T-cell (primary cell): ENCODE data around the gene OR2F2. TPM values are rescaled to one million over a fixed set of nuclear protein-coding genes. Genes with fewer than 3 reads are reported as not detected.

Source experiments
- ATAC-seq, 4 experiments: fragments of 200-7000 bp in 3 of 4; fragments of 150-1000 bp in 1 of 4; cut with Tn5 transposase; replicated peaks in 1 of 4; 1 replicate in 3 of 4; 2 replicates in 1 of 4; pipeline ENCODE4 v1.10.0; 2021; ENCODE audit warnings: moderate library complexity in 3 of 4, mild to moderate bottlenecking in 2 of 4, moderate number of reproducible peaks in 1 of 4
- CTCF ChIA-PET, 2 donors: fragments of 300-600 bp; sonication (Branson Sonifier 250); formaldehyde crosslinking; loops; one replicate each; lab custom pipeline; 2022; ENCODE audit warnings: antibody characterized with exemption in 2 of 2; lab: Charles Lee
- POLR2A ChIA-PET, 2 donors: fragments of 300-600 bp; sonication (Branson Sonifier 250); formaldehyde crosslinking; loops; one replicate each; lab custom pipeline; 2022; ENCODE audit warnings: antibody characterized with exemption in 2 of 2; lab: Charles Lee
- DNase-seq, 35 experiments: peaks; one replicate each; pipeline versions ENCODE4 v3.0.0 to v3.0.0-alpha.2; 2013 to 2023
- H3K27ac ChIP-seq: one replicate; pipeline ENCODE4 v1.5.1; 2013; ENCODE audit warnings: low read length
- H3K27me3 ChIP-seq, 2 experiments: replicated peaks in 1 of 2; 1 replicate in 1 of 2; 2 replicates in 1 of 2; pipeline versions ENCODE4 v1.6.1 to v1.7.0; 2013; ENCODE audit warnings: low read length in 1 of 2, mixed read lengths in 1 of 2; ENCODE audit not compliant: control insufficient read depth in 2 of 2, insufficient read depth in 2 of 2; ENCODE audit errors: extremely low read depth in 1 of 2
- H3K36me3 ChIP-seq, 2 donors: 1 replicate in 1 of 2; 2 replicates in 1 of 2; pipeline versions ENCODE4 v1.6.1 to v1.7.0; 2013; ENCODE audit warnings: low read length in 1 of 2; ENCODE audit not compliant: control insufficient read depth in 2 of 2, insufficient read depth in 1 of 2; ENCODE audit errors: extremely low read depth in 1 of 2
- H3K4me1 ChIP-seq, 2 experiments: 1 replicate in 1 of 2; 2 replicates in 1 of 2; pipeline versions ENCODE4 v1.6.1 to v1.7.0; 2013; ENCODE audit warnings: low read length in 2 of 2, mixed read lengths in 1 of 2; ENCODE audit not compliant: insufficient read depth in 2 of 2, control insufficient read depth in 1 of 2; ENCODE audit errors: extremely low read depth in 1 of 2
- H3K4me3 ChIP-seq, 2 donors: 1 replicate in 1 of 2; 2 replicates in 1 of 2; pipeline versions ENCODE4 v1.5.1 to v1.7.0; 2013; ENCODE audit warnings: mild to moderate bottlenecking in 2 of 2, low read length in 1 of 2, moderate library complexity in 1 of 2; ENCODE audit not compliant: control insufficient read depth in 1 of 2; ENCODE audit errors: extremely low read depth in 1 of 2
- H3K9me3 ChIP-seq: 2 replicates; pipeline ENCODE4 v1.7.0; 2013
- H3K27ac Mint-ChIP-seq, 2 donors: one replicate each; pipeline ENCODE4 v1.8.0; 2020 to 2021; ENCODE audit warnings: mild to moderate bottlenecking in 2 of 2, mixed read lengths in 2 of 2
- H3K27me3 Mint-ChIP-seq, 2 donors: one replicate each; pipeline ENCODE4 v1.8.0; 2021 to 2022; ENCODE audit warnings: mixed read lengths in 2 of 2
- H3K36me3 Mint-ChIP-seq: one replicate; pipeline ENCODE4 v1.8.0; 2021; ENCODE audit warnings: mixed read lengths
- H3K4me1 Mint-ChIP-seq, 3 donors: one replicate each; pipeline ENCODE4 v1.8.0; 2020 to 2022; ENCODE audit warnings: mixed read lengths in 3 of 3, mild to moderate bottlenecking in 1 of 3
- H3K4me3 Mint-ChIP-seq, 3 donors: one replicate each; pipeline ENCODE4 v1.8.0; 2020 to 2022; ENCODE audit warnings: mild to moderate bottlenecking in 3 of 3, mixed read lengths in 3 of 3, moderate library complexity in 3 of 3
- H3K9me3 Mint-ChIP-seq, 3 donors: one replicate each; pipeline ENCODE4 v1.8.0; 2020 to 2022; ENCODE audit warnings: mixed read lengths in 3 of 3
- WGBS: methylation state at CpG from one replicate; pipeline ENCODE4 v1.1.5; 2013; ENCODE audit warnings: missing lambda C conversion rate; ENCODE audit not compliant: insufficient coverage; 5-methylcytosine and 5-hydroxymethylcytosine counted together
- total RNA-seq, 35 experiments: library from RNA in 6 of 35; stranded (reverse) in 6 of 35; fragments of 120-200 nt in 1 of 35; gene quantifications; one replicate each; pipeline versions ENCODE4 v1.2.1 to v1.2.4 and lab custom pipeline; 2013 to 2026

The OR2F2 gene
- total RNA-seq, 5 donors from 2014 or later (not counting 1 experiment from before 2014, with no cell fraction given): not detected

- ATAC-seq (no peak), DNase-seq (no peak)
- Mint-ChIP-seq H3K36me3 (no peaks in the 10 kb centered on the region), H3K4me1 (no peaks in the 10 kb centered on the region), H3K4me3 (no peak overlapping the region), H3K9me3 (peaks cover 4 to 8% (median 6%) of the 10 kb centered on the region in 3 donors), H3K27me3 (peaks cover 9 to 10% of the 10 kb centered on the region in 2 donors), H3K27ac (no peak overlapping the region)
- no peaks in the 10 kb centered on the region for H3K9me3 ChIP-seq
- CTCF ChIA-PET: interaction anchor here in 1 of 2 donors (0.6 kb wide), 1 partner anchor 915 kb away, joined by 3 read pairs; no protein-coding TSS in a partner anchor
- no peaks in the 10 kb centered on the region for H3K4me1 ChIP-seq
- H3K4me3 ChIP-seq: no peak overlapping the region
- H3K27me3 ChIP-seq: peaks cover 0 to 5% of the 10 kb centered on the region in 2 experiments
- POLR2A ChIA-PET: no interaction called here
- H3K27ac ChIP-seq: no peak overlapping the region
- no peaks in the 10 kb centered on the region for H3K36me3 ChIP-seq
These were observed 3.3 kb upstream of the OR2F2 start for GRCh38 chr7:143931739-143932138.

GRCh38 chr7:143936087-143937009 is 1.3 kb downstream of the OR2F2 start:
- Mint-ChIP-seq H3K27me3 (peaks cover 10 to 12% of the 10 kb centered on the region in 2 donors), H3K4me1 (no peaks in the 10 kb centered on the region), H3K36me3 (no peaks in the 10 kb centered on the region), H3K27ac (no peak overlapping the region), H3K9me3 (peaks cover 4 to 8% (median 6%) of the 10 kb centered on the region in 3 donors), H3K4me3 (no peak overlapping the region)
- no CpG with 5 or more reads among the region's 4 CpGs for WGBS
- ChIA-PET POLR2A (no interaction called here), CTCF (no interaction called here)
- ATAC-seq (no peak), DNase-seq (no peak)
- Histone ChIP-seq H3K4me1 (no peaks in the 10 kb centered on the region), H3K27me3 (peaks cover 0 to 8% of the 10 kb centered on the region in 2 experiments), H3K27ac (no peak overlapping the region), H3K4me3 (no peak overlapping the region), H3K36me3 (no peaks in the 10 kb centered on the region), H3K9me3 (no peaks in the 10 kb centered on the region)

- ChIA-PET CTCF (no interaction called here), POLR2A (no interaction called here)
- Histone ChIP-seq H3K27me3 (peaks cover 0 to 8% of the 10 kb centered on the region in 2 experiments), H3K4me3 (no peak overlapping the region), H3K36me3 (no peaks in the 10 kb centered on the region), H3K27ac (no peak overlapping the region), H3K9me3 (no peaks in the 10 kb centered on the region), H3K4me1 (no peaks in the 10 kb centered on the region)
- 80% methylated on average over 1 of the region's 5 CpGs for WGBS
- Mint-ChIP-seq H3K4me1 (no peaks in the 10 kb centered on the region), H3K36me3 (no peaks in the 10 kb centered on the region), H3K9me3 (no peaks in the 10 kb centered on the region), H3K4me3 (no peak overlapping the region), H3K27me3 (peaks cover 14 to 25% of the 10 kb centered on the region in 2 donors), H3K27ac (no peak overlapping the region)
- DNase-seq: no peak
- no peak for ATAC-seq
These were observed 3.6 kb downstream of the OR2F2 start for GRCh38 chr7:143938379-143939243.

GRCh38 chr7:143945423-143945822 is 10.4 kb downstream of the OR2F2 start:
- Histone ChIP-seq H3K4me1 (no peaks in the 10 kb centered on the region), H3K36me3 (no peaks in the 10 kb centered on the region), H3K27me3 (no peaks in the 10 kb centered on the region), H3K4me3 (no peak overlapping the region), H3K9me3 (no peaks in the 10 kb centered on the region), H3K27ac (no peak overlapping the region)
- no CpG with 5 or more reads among the region's 4 CpGs for WGBS
- Mint-ChIP-seq H3K4me3 (no peak overlapping the region), H3K27me3 (peaks cover 27 to 44% of the 10 kb centered on the region in 2 donors), H3K36me3 (peaks cover 3% of the 10 kb centered on the region), H3K27ac (no peak overlapping the region), H3K9me3 (no peaks in the 10 kb centered on the region), H3K4me1 (no peaks in the 10 kb centered on the region)
- POLR2A ChIA-PET: no interaction called here
- DNase-seq (no peak), ATAC-seq (no peak)
- CTCF ChIA-PET: no interaction called here

- no peaks in the 10 kb centered on the region for H3K4me1 Mint-ChIP-seq
- POLR2A ChIA-PET: no interaction called here
- H3K27me3 Mint-ChIP-seq: peaks cover 24 to 48% of the 10 kb centered on the region in 2 donors
- Histone ChIP-seq H3K4me1 (no peaks in the 10 kb centered on the region), H3K4me3 (no peak overlapping the region), H3K9me3 (no peaks in the 10 kb centered on the region), H3K36me3 (no peaks in the 10 kb centered on the region), H3K27ac (no peak overlapping the region), H3K27me3 (no peaks in the 10 kb centered on the region)
- no CpG with 5 or more reads among the region's 2 CpGs for WGBS
- ATAC-seq (no peak), DNase-seq (no peak)
- CTCF ChIA-PET: no interaction called here
- H3K36me3 Mint-ChIP-seq: peaks cover 3% of the 10 kb centered on the region
- H3K9me3 Mint-ChIP-seq: no peaks in the 10 kb centered on the region
- no peak overlapping the region for H3K4me3 Mint-ChIP-seq
- no peak overlapping the region for H3K27ac Mint-ChIP-seq
These were observed 12.1 kb downstream of the OR2F2 start for GRCh38 chr7:143947111-143947510.

- Mint-ChIP-seq H3K4me1 (no peaks in the 10 kb centered on the region), H3K27me3 (peaks cover 24 to 48% of the 10 kb centered on the region in 2 donors), H3K9me3 (peaks cover 0 to 3% (median 0%) of the 10 kb centered on the region in 3 donors), H3K36me3 (peaks cover 3% of the 10 kb centered on the region), H3K27ac (no peak overlapping the region), H3K4me3 (no peak overlapping the region)
- ChIA-PET CTCF (interaction anchor here in 1 of 2 donors (0.7 kb wide), 1 partner anchor 56 kb away, joined by 3 read pairs; no protein-coding TSS in a partner anchor), POLR2A (no interaction called here)
- ATAC-seq (no peak), DNase-seq (no peak)
- Histone ChIP-seq H3K9me3 (no peaks in the 10 kb centered on the region), H3K4me3 (no peak overlapping the region), H3K27ac (no peak overlapping the region), H3K4me1 (no peaks in the 10 kb centered on the region), H3K27me3 (no peaks in the 10 kb centered on the region), H3K36me3 (no peaks in the 10 kb centered on the region)
- no CpG with 5 or more reads among the region's 2 CpGs for WGBS
These were observed 13.7 kb downstream of the OR2F2 start for GRCh38 chr7:143948733-143949132.
